Astrocyte of the spinal cord (primary cell): Measurements from ENCODE around the gene DENND1A.

ENCODE experiments used
- DNase-seq: peaks from one replicate; pipeline ENCODE4 v3.0.0; 2011; ENCODE audit warnings: low read depth, low spot score
- H3K4me3 ChIP-seq: 2 replicates; pipeline ENCODE4 v1.5.1; 2011; ENCODE audit warnings: low read depth, mild to moderate bottlenecking, low read length, moderate library complexity
- CTCF ChIP-seq: IDR thresholded peaks from 2 replicates; pipeline ENCODE4 v1.5.1; 2012; ENCODE audit warnings: low read depth, mild to moderate bottlenecking, low read length, inconsistent platforms
- in situ Hi-C: cut with HindIII; loops from 2 replicates; pipeline ENCODE4 v1.10.0; 2017; ENCODE audit warnings: low sequenced_read_pairs

Gene DENND1A

GRCh38 chr9:123370108-123370507, 559.8 kb downstream of the DENND1A start:
- DNase-seq = no peak

GRCh38 chr9:123369296-123369695, 560.6 kb downstream of the DENND1A start:
- H3K4me3 ChIP-seq = no peak overlapping the region
- no peak for DNase-seq
- in situ Hi-C loops = no loop called here
- no peak for TF ChIP-seq CTCF

More at GRCh38 chr9:123370108-123370507, 559.8 kb downstream of the DENND1A start:
- in situ Hi-C loops = no loop called here
- no peak overlapping the region for H3K4me3 ChIP-seq
- no peak for TF ChIP-seq CTCF

GRCh38 chr9:123368536-123369153, 561.3 kb downstream of the DENND1A start:
- no peak overlapping the region for H3K4me3 ChIP-seq
- DNase-seq = no peak
- in situ Hi-C loops = no loop called here
- TF ChIP-seq CTCF = no peak

- in situ Hi-C loops = no loop called here
- no peak for DNase-seq
- H3K4me3 ChIP-seq = no peak overlapping the region
- no peak for TF ChIP-seq CTCF
Measured at GRCh38 chr9:123368023-123368422, 561.9 kb downstream of the DENND1A start.

GRCh38 chr9:123365881-123366528, 563.9 kb downstream of the DENND1A start:
- no peak overlapping the region for H3K4me3 ChIP-seq
- in situ Hi-C loops = no loop called here
- no peak for DNase-seq
- TF ChIP-seq CTCF = no peak

- in situ Hi-C loops = no loop called here
- TF ChIP-seq CTCF = peak; percentile 21
- H3K4me3 ChIP-seq = no peak overlapping the region
- no peak for DNase-seq
Measured at GRCh38 chr9:123365287-123365880, 564.5 kb downstream of the DENND1A start.
